Muscle of back (tissue), 11 donors: ENCODE measurements around the gene LRRC34. TPM values are rescaled to one million over a fixed set of nuclear protein-coding genes. Genes with fewer than 3 reads are reported as not detected.
A peak's percentile ranks its signal among the peaks of the same experiment; 100 is the strongest.

Source experiments
- DNase-seq, 3 donors: peaks; one replicate each; pipeline versions ENCODE4 v3.0.0 to v3.0.0-alpha.2; 2013
- polyA plus RNA-seq, 10 donors: library from polyadenylated mRNA; unstranded; fragments of 120-200 nt; gene quantifications; one replicate each; pipeline ENCODE4 v1.2.1, GENCODE V29; 2013; ENCODE audit not compliant: insufficient read length in 10 of 10

Gene LRRC34
- polyA plus RNA-seq, 10 donors: 3.2 to 10.6 (median 4.3) TPM

DNA sequence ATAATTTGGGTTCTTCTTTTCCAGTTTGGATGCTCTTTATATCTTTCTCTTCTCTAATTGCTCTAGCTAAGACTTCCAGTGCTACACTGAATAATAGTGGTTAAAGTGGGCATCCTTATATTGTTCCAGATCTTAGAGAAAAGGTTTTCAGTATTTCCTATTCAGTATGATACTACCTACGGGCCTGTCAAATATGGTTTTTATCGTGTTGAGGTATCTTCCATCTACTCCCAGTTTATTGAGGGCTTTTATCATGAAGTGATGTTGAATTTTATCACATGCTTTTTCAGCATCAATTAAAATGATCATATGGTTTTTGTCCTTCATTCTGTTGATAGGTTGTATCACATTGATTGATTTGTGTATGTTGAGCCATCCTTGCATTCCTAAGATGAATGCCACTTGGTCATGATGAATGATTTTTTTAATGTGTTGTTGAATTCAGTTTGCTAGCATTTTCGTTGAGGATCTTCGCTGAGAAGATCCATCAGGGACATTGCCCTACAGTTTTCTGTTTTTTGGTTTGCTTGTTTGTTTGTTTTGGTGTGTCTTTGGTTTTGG lies 3.0 kb upstream of the LRRC34 start:
- DNase-seq: no peak

GRCh38 chr3:169813757-169814517 lies 1.2 kb upstream of the LRRC34 start:
- DNase-seq: peak in 1 of 3 donors; percentile 26

- peak in 1 of 3 donors; percentile 6 for DNase-seq
Observed at GRCh38 chr3:169813278-169813677, 574 bp upstream of the LRRC34 start.

- peak; percentile 53 to 80 (median 54) for DNase-seq
Observed at GRCh38 chr3:169811631-169812331, 923 bp downstream of the LRRC34 start.

DNA sequence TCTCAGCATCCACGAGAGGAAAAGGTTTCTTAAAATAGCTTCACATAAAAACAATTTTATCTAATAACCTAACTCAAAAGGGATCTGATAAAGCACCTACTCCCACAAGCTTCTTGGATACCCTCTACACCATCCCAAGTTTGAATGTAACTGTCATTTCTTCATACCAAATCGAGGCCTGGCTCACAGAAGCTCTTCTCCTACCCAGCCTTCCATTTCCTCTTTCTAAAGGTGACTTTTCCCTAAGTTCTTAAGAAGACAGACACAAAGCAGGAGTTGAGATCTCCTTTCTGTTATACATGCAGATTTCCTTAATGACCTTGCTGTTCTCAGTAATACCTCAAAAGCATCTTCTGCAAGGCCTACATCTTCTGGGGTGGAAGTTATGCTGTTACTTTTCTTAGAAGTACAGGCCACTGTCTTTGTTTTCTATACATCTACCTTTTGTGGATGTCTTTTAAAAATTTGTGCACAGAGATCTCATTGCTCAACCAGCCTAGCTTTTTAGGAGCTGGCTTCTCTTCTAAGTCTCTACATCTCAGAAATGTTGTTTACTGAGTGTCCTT lies 3.4 kb downstream of the LRRC34 start:
- DNase-seq: no peak

DNA sequence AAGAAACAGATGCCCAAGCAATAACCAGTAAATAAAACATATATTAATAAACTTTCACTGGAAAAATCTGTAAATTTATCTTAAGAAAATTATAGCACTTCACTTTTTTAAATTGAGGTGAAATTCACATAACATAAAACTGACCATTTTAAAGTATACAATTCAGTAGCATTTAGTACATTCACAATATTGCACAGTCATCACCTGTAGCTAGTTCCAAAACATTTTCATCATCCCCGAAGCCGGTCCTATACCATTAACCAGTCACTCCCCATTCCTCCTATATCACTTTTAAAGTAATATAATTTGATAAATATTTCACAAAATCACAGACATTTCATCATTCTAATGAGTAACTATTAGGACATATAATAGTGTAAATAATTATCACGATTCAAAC lies 8.0 kb downstream of the LRRC34 start:
- DNase-seq: no peak

DNA sequence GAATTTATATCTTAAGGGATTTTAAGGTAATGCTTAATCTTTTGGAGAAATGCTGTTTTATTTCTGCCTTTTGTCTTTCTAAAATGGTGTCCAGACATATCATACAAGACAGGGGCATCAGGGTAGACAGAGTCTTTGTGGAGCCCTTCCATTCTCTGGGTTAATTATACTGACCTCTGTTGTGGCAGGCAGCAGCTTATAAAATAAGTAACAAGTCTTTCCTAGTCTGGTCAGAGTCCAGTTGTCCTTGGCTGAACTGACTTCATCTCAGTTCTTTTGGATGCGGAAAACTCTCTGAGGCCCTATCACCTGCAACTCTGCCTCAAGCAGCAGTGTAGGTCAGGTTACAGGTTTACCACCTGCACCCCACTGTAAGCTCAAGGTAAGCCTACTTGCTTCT lies 20.3 kb downstream of the LRRC34 start:
- no peak for DNase-seq

GRCh38 chr3:169790687-169791429 lies 21.8 kb downstream of the LRRC34 start:
- no peak for DNase-seq

- no peak for DNase-seq
Observed at GRCh38 chr3:169790219-169790618, 22.5 kb downstream of the LRRC34 start.

GRCh38 chr3:169787791-169788190 lies 24.9 kb downstream of the LRRC34 start:
- no peak for DNase-seq

GRCh38 chr3:169787120-169787519 lies 25.6 kb downstream of the LRRC34 start:
- no peak for DNase-seq

DNA sequence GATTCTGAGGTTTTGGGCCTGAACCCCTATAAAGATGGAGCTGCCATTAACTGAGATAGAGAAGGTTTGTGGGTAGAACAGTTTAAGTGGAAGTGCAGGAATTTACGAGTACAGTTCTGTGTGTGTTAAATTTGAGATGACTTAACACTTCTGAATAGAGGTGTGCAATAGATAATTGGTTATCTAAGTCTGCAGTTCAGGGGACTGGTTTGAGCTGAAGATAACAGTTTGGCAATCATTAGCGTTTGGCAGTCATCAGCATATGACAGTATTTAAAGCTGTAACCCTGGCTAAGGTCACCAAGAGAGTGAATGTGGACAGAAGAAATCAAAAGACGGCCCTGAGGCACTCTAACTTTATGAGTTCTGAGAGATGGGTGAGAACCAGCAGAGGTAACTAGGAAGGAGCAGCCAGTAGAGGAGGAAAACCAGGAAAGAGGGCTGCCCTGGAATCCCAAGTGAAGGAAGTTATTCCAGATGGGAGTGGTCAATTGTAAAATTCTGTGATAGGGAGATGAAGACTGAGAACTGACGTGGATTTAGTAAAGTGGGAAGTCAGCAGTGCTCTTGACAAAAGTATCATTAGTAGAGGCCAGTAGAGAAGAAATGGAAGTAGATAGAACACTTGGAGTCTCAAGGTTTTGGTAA lies 31.4 kb downstream of the LRRC34 start:
- no peak for DNase-seq

- DNase-seq: no peak
Observed at GRCh38 chr3:169780742-169781141, 32.0 kb downstream of the LRRC34 start.

DNA sequence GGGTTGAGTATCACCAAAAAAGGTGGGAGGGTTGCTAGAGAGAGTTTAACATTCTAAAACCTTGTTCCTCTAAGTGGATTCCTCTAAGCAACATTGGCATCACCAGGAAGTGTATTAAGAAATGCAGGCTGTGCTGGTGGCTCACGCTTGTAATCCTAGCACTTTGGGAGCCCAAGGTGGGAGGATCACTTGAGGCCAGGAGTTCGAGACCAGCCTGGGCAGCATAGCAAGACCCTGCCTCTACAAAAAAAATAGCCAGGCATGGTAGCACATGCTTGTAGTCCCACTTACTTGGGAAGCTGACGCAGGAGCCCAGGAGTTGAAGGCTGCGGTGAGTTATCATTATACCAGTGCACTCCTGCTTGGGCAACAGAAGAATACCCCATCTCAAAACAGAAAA lies 34.9 kb downstream of the LRRC34 start:
- no peak for DNase-seq

DNA sequence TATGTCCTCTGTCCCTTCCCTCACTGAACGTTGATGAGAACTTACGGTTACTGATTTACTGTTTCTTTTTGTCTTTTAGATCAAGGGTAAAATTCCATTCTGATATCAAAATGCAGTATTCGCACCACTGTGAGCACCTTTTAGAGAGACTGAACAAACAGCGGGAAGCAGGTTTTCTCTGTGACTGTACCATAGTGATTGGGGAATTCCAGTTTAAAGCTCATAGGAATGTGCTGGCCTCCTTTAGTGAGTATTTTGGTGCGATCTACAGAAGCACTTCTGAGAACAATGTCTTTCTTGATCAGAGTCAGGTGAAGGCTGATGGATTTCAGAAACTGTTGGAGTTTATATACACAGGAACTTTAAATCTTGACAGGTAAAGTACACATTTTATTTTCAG lies 38.5 kb downstream of the LRRC34 start:
- no peak for DNase-seq

- DNase-seq: peak; percentile 91 to 99 (median 96)
Observed at GRCh38 chr3:169772897-169773816, 39.5 kb downstream of the LRRC34 start, which contains the start of gene MYNN. TSS of gene MYNN (plus strand) at chr3:169773396. CDS start at chr3:169774296, 900 bp downstream.

GRCh38 chr3:169772305-169772896 lies 40.3 kb downstream of the LRRC34 start:
- DNase-seq: peak; percentile 80 to 95 (median 88)

- peak; percentile 89 to 95 (median 90) for DNase-seq
Observed at GRCh38 chr3:169771497-169772304, 41.0 kb downstream of the LRRC34 start.
